AG04450 (cell line): ENCODE results near the gene PPP4R3B. TPM values are rescaled to one million over a fixed set of nuclear protein-coding genes. Genes with fewer than 3 reads are reported as not detected.
"Not testable (repeated sequence)": the region's sequence is repeated elsewhere in the genome, so short reads cannot be mapped to it uniquely, and the experiment has no call there.

Experiments used
- CTCF ChIA-PET: fragments of 300-600, 350-600 bp; formaldehyde crosslinking; extraction: SDS; loops from one replicate; lab custom pipeline; 2022; ENCODE audit warnings: antibody characterized with exemption, inconsistent platforms; lab: Charles Lee
- POLR2A ChIA-PET: fragments of 350-600 bp; formaldehyde crosslinking; extraction: SDS; loops from one replicate; lab custom pipeline; 2021; ENCODE audit warnings: antibody characterized with exemption, inconsistent platforms; lab: Yijun Ruan, JAX
- DNase-seq: peaks from one replicate; pipeline ENCODE4 v3.0.0-alpha.2; 2011; ENCODE audit warnings: low read depth, low spot score
- H3K27ac ChIP-seq: one replicate; pipeline ENCODE4 v1.5.1; 2012; ENCODE audit warnings: low read depth, low read length, control low read depth
- H3K27me3 ChIP-seq: one replicate; pipeline ENCODE4 v1.6.0; 2012; ENCODE audit warnings: low read length; ENCODE audit not compliant: control insufficient read depth, insufficient read depth
- H3K4me3 ChIP-seq: 2 replicates; pipeline ENCODE4 v1.5.1; 2011; ENCODE audit warnings: mild to moderate bottlenecking, low read depth, low read length, control low read depth
- H3K9me3 ChIP-seq: 2 replicates; pipeline ENCODE4 v1.5.1; 2012; ENCODE audit warnings: low read length; ENCODE audit not compliant: control insufficient read depth, insufficient read depth
- polyA plus RNA-seq: library from polyadenylated mRNA; depleted of rRNA; stranded (reverse); fragments of >200 nt; gene quantifications from 2 replicates; pipeline ENCODE4 v1.2.3, GENCODE V29; 2011
- TF ChIP-seq, protein P1 (sequence below): IDR thresholded peaks from 2 replicates; pipeline ENCODE4 v1.5.1; 2011; ENCODE audit warnings: low read depth, low read length, control low read depth, inconsistent platforms

Gene PPP4R3B
- polyA plus RNA-seq, 1 experiment: 38.3 TPM

DNA sequence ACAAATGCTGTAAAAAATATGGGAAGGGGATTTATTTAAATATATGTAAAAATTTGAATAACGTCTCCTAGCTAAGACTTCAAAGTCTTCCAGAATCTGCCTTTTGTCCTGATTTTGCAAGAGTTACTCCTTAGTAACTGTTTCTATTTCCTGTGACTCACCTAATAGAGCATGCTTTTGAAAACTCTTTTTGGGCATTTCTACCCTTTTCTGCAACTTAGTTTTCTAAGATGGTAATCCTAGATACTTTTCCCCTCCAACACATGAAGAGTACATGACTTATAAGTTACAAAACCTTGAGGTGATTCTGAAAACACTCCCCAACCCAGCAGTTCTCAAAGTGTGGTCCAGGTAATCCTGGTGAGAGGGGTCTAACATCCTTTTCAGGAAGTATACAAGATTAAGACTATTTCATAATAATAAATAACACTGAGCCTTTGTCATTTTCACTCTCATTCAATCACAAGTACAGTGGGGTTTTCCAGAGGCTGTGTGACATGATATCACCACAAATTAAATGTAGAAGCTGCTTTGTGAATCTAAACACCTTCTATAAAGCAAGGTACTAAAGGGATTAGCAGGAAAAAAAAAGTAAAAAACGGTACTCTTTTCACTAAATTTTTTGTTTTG, 31.9 kb downstream of the PPP4R3B start:
- no peak overlapping the region for H3K27ac ChIP-seq
- H3K27me3 ChIP-seq: no peaks in the 10 kb centered on the region
- peak; percentile 13 for DNase-seq
- TF ChIP-seq, protein P1, sequence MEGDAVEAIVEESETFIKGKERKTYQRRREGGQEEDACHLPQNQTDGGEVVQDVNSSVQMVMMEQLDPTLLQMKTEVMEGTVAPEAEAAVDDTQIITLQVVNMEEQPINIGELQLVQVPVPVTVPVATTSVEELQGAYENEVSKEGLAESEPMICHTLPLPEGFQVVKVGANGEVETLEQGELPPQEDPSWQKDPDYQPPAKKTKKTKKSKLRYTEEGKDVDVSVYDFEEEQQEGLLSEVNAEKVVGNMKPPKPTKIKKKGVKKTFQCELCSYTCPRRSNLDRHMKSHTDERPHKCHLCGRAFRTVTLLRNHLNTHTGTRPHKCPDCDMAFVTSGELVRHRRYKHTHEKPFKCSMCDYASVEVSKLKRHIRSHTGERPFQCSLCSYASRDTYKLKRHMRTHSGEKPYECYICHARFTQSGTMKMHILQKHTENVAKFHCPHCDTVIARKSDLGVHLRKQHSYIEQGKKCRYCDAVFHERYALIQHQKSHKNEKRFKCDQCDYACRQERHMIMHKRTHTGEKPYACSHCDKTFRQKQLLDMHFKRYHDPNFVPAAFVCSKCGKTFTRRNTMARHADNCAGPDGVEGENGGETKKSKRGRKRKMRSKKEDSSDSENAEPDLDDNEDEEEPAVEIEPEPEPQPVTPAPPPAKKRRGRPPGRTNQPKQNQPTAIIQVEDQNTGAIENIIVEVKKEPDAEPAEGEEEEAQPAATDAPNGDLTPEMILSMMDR: no peak
- POLR2A ChIA-PET: interaction anchor here (0.6 kb wide), 1 partner anchor 19 kb away, joined by 4 read pairs; no protein-coding TSS in a partner anchor
- CTCF ChIA-PET: no interaction called here
- no peaks in the 10 kb centered on the region for H3K9me3 ChIP-seq
- H3K4me3 ChIP-seq: no peak overlapping the region

DNA sequence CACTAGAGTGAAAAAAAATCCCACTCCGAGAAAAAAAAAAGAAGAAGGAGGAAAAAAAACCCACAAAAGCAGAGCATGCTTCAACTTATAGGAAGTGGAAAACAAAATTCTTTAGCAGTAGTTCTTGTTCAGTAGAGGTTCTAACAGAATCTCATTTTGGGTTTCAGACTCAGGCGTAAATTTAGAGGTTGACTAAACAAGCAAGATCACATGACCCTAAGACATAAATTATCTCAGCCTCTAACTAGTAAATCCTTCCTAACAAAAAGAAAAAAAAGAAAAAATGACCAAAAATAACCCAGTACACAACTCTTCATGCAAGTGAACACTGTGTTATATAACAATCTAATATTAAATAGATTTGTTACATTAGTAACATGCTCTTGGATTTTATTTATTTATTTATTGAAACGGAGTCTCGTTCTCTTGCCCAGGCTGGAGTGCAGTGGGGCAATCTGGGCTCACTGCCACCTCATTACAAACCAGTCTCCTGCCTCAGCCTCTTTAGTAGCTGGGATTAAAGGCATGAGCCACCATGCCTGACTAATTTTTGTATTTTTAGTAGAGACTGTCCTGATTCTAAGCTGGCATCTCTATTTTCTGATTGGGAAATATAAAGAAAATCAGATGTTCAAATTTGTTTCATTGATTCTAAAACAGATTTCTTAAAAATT, 35.4 kb downstream of the PPP4R3B start:
- ChIA-PET POLR2A (no interaction called here), CTCF (no interaction called here)
- TF ChIP-seq, protein P1: no peak
- no peak for DNase-seq
- H3K27me3 ChIP-seq: no peaks in the 10 kb centered on the region
- no peak overlapping the region for H3K27ac ChIP-seq
- no peak overlapping the region for H3K4me3 ChIP-seq
- H3K9me3 ChIP-seq: no peaks in the 10 kb centered on the region

DNA sequence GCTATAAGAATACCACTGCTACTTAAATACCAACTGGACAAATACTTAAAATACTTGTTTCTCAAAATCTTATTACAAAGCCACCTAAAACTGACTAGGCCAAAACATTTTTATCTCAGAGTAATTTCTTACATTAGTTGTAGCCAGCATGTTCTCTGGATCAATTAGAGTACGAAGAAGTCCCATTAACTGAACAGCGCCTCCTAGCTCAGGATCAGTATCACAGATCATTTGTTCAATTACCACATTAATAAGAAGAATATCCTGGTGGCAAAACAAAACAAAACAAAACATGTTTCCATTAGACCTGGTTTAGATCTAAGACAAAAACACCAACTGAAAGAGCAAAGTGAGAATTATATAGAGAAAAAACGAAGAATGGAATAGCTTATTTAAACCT, 36.0 kb downstream of the PPP4R3B start:
- DNase-seq: no peak
- no peak overlapping the region for H3K4me3 ChIP-seq
- no peaks in the 10 kb centered on the region for H3K27me3 ChIP-seq
- TF ChIP-seq, protein P1: no peak
- POLR2A ChIA-PET: no interaction called here
- H3K27ac ChIP-seq: no peak overlapping the region
- H3K9me3 ChIP-seq: no peaks in the 10 kb centered on the region
- CTCF ChIA-PET: no interaction called here

DNA sequence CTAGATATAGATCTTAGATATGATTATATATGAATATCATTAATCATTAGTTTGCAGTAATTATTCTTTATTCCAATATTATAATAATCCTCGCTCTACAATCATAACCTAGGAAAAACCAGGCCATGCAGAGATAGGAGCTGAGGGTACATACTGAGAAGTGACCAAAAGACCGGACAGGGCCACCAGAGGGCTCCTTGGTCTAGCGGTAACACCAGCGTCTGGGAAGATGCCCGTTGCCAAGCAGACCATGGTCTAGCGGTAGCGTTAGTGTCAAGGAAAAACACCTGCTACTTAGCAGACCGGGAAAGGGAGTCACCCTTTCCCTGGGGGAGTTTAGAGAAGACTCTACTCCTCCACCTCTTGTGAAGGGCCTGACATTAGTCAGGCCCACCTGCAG, 48.4 kb downstream of the PPP4R3B start:
- H3K4me3 ChIP-seq, POLR2A ChIA-PET, H3K9me3 ChIP-seq, H3K27ac ChIP-seq, DNase-seq, H3K27me3 ChIP-seq: not testable (repeated sequence)
- CTCF ChIA-PET: interaction anchor here (0.6 kb wide), 1 partner anchor 25 kb away, joined by 4 read pairs; no protein-coding TSS in a partner anchor

DNA sequence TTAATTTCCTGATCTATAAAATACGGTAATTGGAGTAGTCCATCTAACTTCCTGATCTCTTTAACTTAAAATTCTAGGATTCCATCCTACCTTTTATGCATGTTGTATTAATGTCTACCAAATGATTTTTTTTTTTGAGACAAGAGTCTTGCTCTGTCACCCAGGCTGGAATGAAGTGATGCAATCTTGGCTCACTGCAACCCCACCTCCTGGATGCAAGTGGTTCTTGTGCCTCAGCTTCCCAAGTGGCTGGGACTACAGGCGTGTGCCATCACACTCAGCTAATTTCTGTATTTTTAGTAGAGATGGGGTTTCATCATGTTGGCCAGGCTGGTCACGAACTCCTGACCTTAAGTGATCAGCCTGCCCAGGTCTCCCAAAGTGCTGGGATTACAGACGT, 50.1 kb downstream of the PPP4R3B start:
- no peaks in the 10 kb centered on the region for H3K9me3 ChIP-seq
- CTCF ChIA-PET: no interaction called here
- no peak overlapping the region for H3K27ac ChIP-seq
- no peak for DNase-seq
- no peaks in the 10 kb centered on the region for H3K27me3 ChIP-seq
- no peak overlapping the region for H3K4me3 ChIP-seq
- POLR2A ChIA-PET: no interaction called here
- TF ChIP-seq, protein P1: no peak
